Omental fat pad (tissue), 4 donors: ENCODE data around the gene MPPED1. TPM values are rescaled to one million over a fixed set of nuclear protein-coding genes. Genes with fewer than 3 reads are reported as not detected.

Experiments
- ATAC-seq: fragments of 150-250 bp; one replicate; pipeline ENCODE4 v1.9.1; 2016; ENCODE audit warnings: mild to moderate bottlenecking, moderate library complexity; ENCODE audit not compliant: low FRiP score
- DNase-seq: peaks from one replicate; pipeline ENCODE4 v3.0.0-alpha.2; 2019; ENCODE audit warnings: low spot score
- total RNA-seq, 4 donors: library from RNA; depleted of rRNA; stranded (reverse); fragments of >200 nt; gene quantifications; one replicate each; pipeline ENCODE4 v1.1.0, GENCODE V29; 2016
- TF ChIP-seq, protein P1 (sequence below), 3 donors: fragments of 450-650 bp; IDR thresholded peaks; one replicate each; pipeline ENCODE4 v1.5.1; 2016 to 2017; ENCODE audit warnings: antibody characterized with exemption in 3 of 3, mild to moderate bottlenecking in 3 of 3, moderate library complexity in 2 of 3

MPPED1 gene
- total RNA-seq, 4 donors from 2014 or later = not detected

GRCh38 chr22:43446916-43447315, 35.1 kb downstream of the MPPED1 start:
- ATAC-seq = no peak
- TF ChIP-seq, protein P1, sequence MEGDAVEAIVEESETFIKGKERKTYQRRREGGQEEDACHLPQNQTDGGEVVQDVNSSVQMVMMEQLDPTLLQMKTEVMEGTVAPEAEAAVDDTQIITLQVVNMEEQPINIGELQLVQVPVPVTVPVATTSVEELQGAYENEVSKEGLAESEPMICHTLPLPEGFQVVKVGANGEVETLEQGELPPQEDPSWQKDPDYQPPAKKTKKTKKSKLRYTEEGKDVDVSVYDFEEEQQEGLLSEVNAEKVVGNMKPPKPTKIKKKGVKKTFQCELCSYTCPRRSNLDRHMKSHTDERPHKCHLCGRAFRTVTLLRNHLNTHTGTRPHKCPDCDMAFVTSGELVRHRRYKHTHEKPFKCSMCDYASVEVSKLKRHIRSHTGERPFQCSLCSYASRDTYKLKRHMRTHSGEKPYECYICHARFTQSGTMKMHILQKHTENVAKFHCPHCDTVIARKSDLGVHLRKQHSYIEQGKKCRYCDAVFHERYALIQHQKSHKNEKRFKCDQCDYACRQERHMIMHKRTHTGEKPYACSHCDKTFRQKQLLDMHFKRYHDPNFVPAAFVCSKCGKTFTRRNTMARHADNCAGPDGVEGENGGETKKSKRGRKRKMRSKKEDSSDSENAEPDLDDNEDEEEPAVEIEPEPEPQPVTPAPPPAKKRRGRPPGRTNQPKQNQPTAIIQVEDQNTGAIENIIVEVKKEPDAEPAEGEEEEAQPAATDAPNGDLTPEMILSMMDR (IDR thresholded peaks at IDR 0.05) = no peak
- DNase-seq = no peak

GRCh38 chr22:43447380-43447779, 35.6 kb downstream of the MPPED1 start:
- TF ChIP-seq, protein P1 (IDR thresholded peaks at IDR 0.05) = no peak
- DNase-seq = no peak
- no peak for ATAC-seq

DNA sequence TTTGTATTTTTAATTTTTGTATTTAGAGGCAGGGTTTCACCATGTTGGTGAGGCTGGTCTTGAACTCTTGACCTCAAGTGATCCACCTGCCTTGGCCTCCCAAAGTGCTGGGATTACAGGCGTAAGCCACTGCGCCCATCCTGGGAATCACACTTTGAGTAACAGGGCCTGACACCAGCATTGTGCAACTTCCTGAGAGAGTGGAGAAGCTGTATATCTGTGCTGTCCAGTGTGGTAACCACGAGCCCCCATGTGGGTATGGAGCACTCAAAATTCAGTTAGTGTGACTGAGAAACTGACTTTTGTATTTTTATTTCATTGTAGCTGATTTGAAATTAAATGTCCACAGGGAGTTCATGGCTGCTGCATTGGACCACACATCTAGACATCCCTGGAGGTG, 36.2 kb downstream of the MPPED1 start:
- DNase-seq (no peak), ATAC-seq (no peak)
- TF ChIP-seq, protein P1 (IDR thresholded peaks at IDR 0.05) = no peak

- TF ChIP-seq, protein P1 (IDR thresholded peaks at IDR 0.05) = no peak
- no peak for ATAC-seq
- DNase-seq = no peak
Measured at GRCh38 chr22:43449205-43449830, 37.5 kb downstream of the MPPED1 start.

DNA sequence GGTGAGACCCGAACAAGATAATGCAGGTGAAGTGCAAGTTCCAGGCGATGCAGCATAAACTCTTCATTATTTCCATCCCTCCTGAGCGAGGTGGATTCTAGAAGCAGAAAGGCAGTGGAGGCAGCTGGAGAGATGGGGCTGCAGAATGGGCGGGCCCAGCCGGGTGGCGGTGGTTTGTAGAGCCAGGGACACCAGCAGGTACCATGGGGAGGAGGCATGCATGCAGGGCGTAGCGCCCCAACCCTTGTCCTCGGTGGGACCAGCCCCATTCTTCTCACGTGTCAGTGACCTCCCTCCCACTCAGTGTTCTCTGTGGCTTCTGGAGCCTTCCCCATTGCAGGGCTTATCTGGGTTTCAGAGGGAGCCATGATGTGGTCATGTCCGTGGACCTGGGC, 38.0 kb downstream of the MPPED1 start:
- TF ChIP-seq, protein P1 (IDR thresholded peaks at IDR 0.05) = no peak
- ATAC-seq (no peak), DNase-seq (no peak)

DNA sequence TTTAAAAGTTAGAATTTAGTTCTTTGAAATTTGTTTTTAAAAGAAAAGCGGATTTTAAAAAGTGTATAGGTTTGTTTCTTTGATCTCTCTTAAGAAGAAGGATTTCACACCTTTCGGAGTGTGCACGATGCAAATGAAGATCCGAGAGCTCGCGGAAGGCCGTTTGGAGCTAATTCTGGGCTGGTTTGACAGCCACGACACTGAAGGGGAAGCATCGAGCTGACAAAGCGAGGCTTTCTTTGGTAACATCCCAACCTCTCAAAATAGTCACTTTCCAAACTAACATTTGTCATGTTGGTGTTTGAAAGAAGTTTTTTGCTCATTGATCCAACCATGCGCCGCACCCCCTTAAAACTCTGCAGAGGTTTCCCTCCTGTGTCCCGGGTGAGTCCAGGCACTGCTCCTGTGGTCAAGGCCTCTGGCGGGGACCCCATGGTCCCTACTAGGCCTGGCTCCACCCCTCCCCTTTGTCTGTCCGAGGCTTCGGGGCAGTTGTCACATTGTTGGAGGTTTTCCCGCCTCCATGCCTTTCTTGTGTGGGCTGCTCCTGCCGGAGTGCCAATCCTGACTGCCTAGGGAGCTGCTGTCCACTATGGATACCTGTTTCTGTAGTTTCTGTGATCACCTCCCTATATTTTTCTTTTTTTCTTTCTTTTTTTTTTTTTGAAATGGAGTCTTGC, 39.7 kb downstream of the MPPED1 start:
- ATAC-seq = no peak
- DNase-seq = no peak
- TF ChIP-seq, protein P1 (IDR thresholded peaks at IDR 0.05) = no peak

DNA sequence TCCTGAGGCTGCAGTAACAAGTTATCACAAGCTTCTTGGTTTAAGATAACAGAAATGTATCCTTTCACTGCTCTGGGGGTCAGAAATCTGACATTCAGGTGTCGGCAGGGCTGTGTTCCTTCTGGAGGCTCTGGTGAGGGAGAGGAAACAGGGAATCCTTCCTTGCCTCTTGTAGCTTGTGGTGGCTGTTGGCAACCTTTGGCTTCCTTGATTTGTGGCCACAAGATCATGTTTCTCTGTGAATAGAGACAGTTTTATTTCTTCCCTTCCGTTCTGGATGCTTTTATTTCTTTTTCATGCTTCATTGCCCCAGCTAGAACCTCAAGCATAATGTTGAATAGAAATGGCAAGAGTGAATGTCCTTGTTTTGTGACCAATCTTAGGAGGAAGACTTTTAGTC, 44.0 kb downstream of the MPPED1 start:
- no peak for ATAC-seq
- no peak for DNase-seq
- TF ChIP-seq, protein P1 (IDR thresholded peaks at IDR 0.05) = no peak
